GM23338 (cell line): ENCODE data around the gene KLHL8. TPM values are rescaled to one million over a fixed set of nuclear protein-coding genes. Genes with fewer than 3 reads are reported as not detected.

Source experiments
- ATAC-seq: fragments of 200-7000 bp; cut with Tn5 transposase; 3 replicates; pipeline ENCODE4 v1.9.1; 2020
- DNase-seq: peaks from one replicate; pipeline ENCODE4 v3.0.0-alpha.2; 2015; ENCODE audit warnings: low spot score
- H2AFZ ChIP-seq: fragments of 200-600 bp; sonication (generic); 2 replicates; pipeline ENCODE4 v1.8.0; 2016; ENCODE audit warnings: antibody characterized with exemption, mild to moderate bottlenecking, moderate library complexity
- H3F3A ChIP-seq: fragments of 200-600 bp; sonication (generic); replicated peaks from 2 replicates; pipeline ENCODE4 v1.8.0; 2017; ENCODE audit warnings: antibody characterized with exemption, mixed run types, low read depth
- H3K27ac ChIP-seq: fragments of 200-600 bp; sonication (generic); 2 replicates; pipeline ENCODE4 v1.6.1; 2016; ENCODE audit warnings: low read depth
- H3K27me3 ChIP-seq: fragments of 200-600 bp; sonication (generic); 2 replicates; pipeline ENCODE4 v1.8.0; 2016; ENCODE audit warnings: mild to moderate bottlenecking, mixed run types, moderate library complexity; ENCODE audit not compliant: insufficient read depth
- H3K36me3 ChIP-seq: fragments of 200-600 bp; sonication (generic); 2 replicates; pipeline ENCODE4 v1.8.0; 2016; ENCODE audit warnings: mild to moderate bottlenecking; ENCODE audit not compliant: insufficient read depth
- H3K4me1 ChIP-seq: fragments of 200-600 bp; sonication (generic); 2 replicates; pipeline ENCODE4 v1.8.0; 2016; ENCODE audit warnings: mild to moderate bottlenecking, moderate library complexity; ENCODE audit not compliant: insufficient read depth
- H3K4me2 ChIP-seq: fragments of 200-600 bp; sonication (generic); 2 replicates; pipeline ENCODE4 v1.7.1; 2017; ENCODE audit warnings: mixed run types
- H3K4me3 ChIP-seq: fragments of 200-600 bp; sonication (generic); 2 replicates; pipeline ENCODE4 v1.6.1; 2016; ENCODE audit warnings: mixed run types
- H3K79me2 ChIP-seq: fragments of 200-600 bp; sonication (generic); replicated peaks from 2 replicates; pipeline ENCODE4 v1.8.0; 2017; ENCODE audit warnings: mild to moderate bottlenecking; ENCODE audit not compliant: insufficient read depth
- H3K9me2 ChIP-seq: fragments of 200-600 bp; sonication (generic); 2 replicates; pipeline ENCODE4 v1.8.0; 2017; ENCODE audit not compliant: insufficient read depth
- H4K20me1 ChIP-seq: fragments of 200-600 bp; sonication (generic); replicated peaks from 2 replicates; pipeline ENCODE4 v1.8.0; 2017; ENCODE audit warnings: mild to moderate bottlenecking; ENCODE audit not compliant: insufficient read depth
- H3K27ac Mint-ChIP-seq: 2 replicates; pipeline ENCODE4 v1.8.0; 2020; ENCODE audit warnings: inconsistent platforms, mild to moderate bottlenecking, moderate library complexity, mixed read lengths
- H3K27me3 Mint-ChIP-seq: 3 replicates; pipeline ENCODE4 v1.8.0; 2022; ENCODE audit warnings: low read depth, mild to moderate bottlenecking, moderate library complexity, mixed read lengths, inconsistent platforms; ENCODE audit not compliant: insufficient read depth, poor library complexity
- H3K36me3 Mint-ChIP-seq: 3 replicates; pipeline ENCODE4 v1.8.0; 2021; ENCODE audit warnings: low read depth, mild to moderate bottlenecking, inconsistent platforms, moderate library complexity, mixed read lengths
- H3K4me1 Mint-ChIP-seq: 3 replicates; pipeline ENCODE4 v1.8.0; 2020; ENCODE audit warnings: mild to moderate bottlenecking, inconsistent platforms, mixed read lengths
- H3K4me3 Mint-ChIP-seq: 3 replicates; pipeline ENCODE4 v1.8.0; 2021; ENCODE audit warnings: moderate library complexity, mild to moderate bottlenecking, inconsistent platforms, mixed read lengths
- H3K9me3 Mint-ChIP-seq: 3 replicates; pipeline ENCODE4 v1.8.0; 2020; ENCODE audit warnings: moderate library complexity, mild to moderate bottlenecking, inconsistent platforms, mixed read lengths
- CTCF ChIP-seq, 2 experiments: fragments of 200-600 bp in 1 of 2; sonication (generic) in 1 of 2; conservative IDR thresholded peaks; 2 replicates each; pipeline versions ENCODE4 v1.5.1 to v1.6.1; 2016 to 2017; ENCODE audit warnings: antibody characterized with exemption in 2 of 2, low read depth in 2 of 2, mild to moderate bottlenecking in 2 of 2, moderate library complexity in 1 of 2
- STAT1 ChIP-seq: IDR thresholded peaks from one replicate; pipeline ENCODE4 v1.6.1; 2016; ENCODE audit warnings: antibody characterized with exemption; ENCODE audit not compliant: unreplicated experiment
- ZNF114 ChIP-seq: fragments of 250-450 bp; sonication (Bioruptor Pico); IDR thresholded peaks from 2 replicates; pipeline ENCODE4 v1.5.0; 2020; ENCODE audit warnings: mild to moderate bottlenecking, moderate library complexity
- ZNF462 ChIP-seq: fragments of 250-450 bp; sonication (Bioruptor Pico); IDR thresholded peaks from 2 replicates; pipeline ENCODE4 v1.5.0; 2020; ENCODE audit warnings: mild to moderate bottlenecking, moderate library complexity
- polyA plus RNA-seq: library from polyadenylated mRNA; unstranded; fragments of >200 nt; fragmentation: Nextera tagmentation; extraction: Ambion mirVana; gene quantifications from 2 replicates; pipeline ENCODE4 v1.2.1, GENCODE V29; 2016
- total RNA-seq: library from RNA; depleted of rRNA; stranded (reverse); fragments of >200 nt; shearing (Covaris generic); gene quantifications from 2 replicates; pipeline ENCODE4 v1.2.3, GENCODE V29; 2014

Gene KLHL8
- total and polyA plus RNA-seq, 2 experiments from 2014 or later, result 3.3 to 7.2 TPM

GRCh38 chr4:87196146-87196545 is 24.3 kb downstream of the KLHL8 start (continued):
- no peak for TF ChIP-seq ZNF462

DNA sequence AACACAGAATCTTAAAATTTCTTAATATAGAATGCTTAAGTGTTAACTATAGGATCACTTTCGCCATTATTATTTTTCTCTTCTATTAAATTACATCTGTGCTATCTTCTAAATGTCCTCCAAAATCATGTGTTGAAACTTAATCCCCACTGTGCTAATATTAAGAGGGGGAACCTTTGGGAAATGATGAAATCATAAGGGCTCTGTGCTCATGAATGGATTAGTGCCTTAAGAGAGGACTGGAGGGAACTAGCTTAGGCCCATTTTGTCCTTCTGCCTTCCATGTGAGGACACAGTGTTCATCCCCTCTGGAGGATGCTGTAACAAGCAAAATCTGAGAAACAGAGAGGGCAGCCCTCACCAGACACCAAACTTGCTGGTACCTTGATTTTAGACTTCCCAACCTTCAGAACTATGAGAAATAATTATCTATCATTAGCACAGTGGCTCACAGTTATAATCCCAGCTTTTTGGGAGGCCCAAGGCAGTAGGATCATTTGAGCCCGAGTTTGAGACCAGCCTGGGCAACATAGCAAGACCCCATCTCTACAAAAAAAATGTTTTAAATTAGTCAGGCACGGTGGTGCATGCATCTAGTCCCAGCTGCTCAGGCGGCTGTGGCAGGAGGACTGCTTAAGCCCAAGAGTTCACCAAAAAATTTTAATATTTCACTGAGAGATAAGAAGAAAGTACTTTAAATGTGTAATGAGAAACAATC is 26.3 kb downstream of the KLHL8 start:
- H3K27ac Mint-ChIP-seq, result no peak overlapping the region; the same call in 1 of the 2 replicates
- no peaks in the 10 kb centered on the region for H3F3A ChIP-seq
- H3K36me3 Mint-ChIP-seq, result no peaks in the 10 kb centered on the region
- peaks cover 15% of the 10 kb centered on the region for H3K79me2 ChIP-seq
- H3K36me3 ChIP-seq, result no peaks in the 10 kb centered on the region
- H3K9me3 Mint-ChIP-seq, result no peaks in the 10 kb centered on the region
- no peaks in the 10 kb centered on the region for H3K27me3 ChIP-seq
- no peak overlapping the region for H3K4me2 ChIP-seq
- no peak overlapping the region for H3K27ac ChIP-seq
- no peaks in the 10 kb centered on the region for H4K20me1 ChIP-seq
- no peak overlapping the region for H3K4me3 ChIP-seq
- no peaks in the 10 kb centered on the region; the same call in 1 of the 2 replicates for H3K4me1 ChIP-seq
- no peak overlapping the region for H2AFZ ChIP-seq
- peaks cover 6% of the 10 kb centered on the region; the same call in 2 of the 3 replicates for H3K4me1 Mint-ChIP-seq
- ATAC-seq (no peak), DNase-seq (no peak)
- no peaks in the 10 kb centered on the region for H3K27me3 Mint-ChIP-seq
- H3K9me2 ChIP-seq, result no peaks in the 10 kb centered on the region
- H3K4me3 Mint-ChIP-seq, result no peak overlapping the region
- TF ChIP-seq ZNF114 (CRISPR knock-in tag) (no peak), STAT1 (no peak), CTCF (conservative IDR thresholded peaks at IDR 0.05; ENCODE audit: low read depth in 2 of 2) (no peak), ZNF462 (no peak)
